T-helper 1 cell treated with Interleukin-12 subunit alpha and Interleukin-12 subunit beta and Interleukin-4 antibody, amounts not matched to agents 30 μg/mL and 1 μg/mL, for 36 hours (primary cell): ENCODE measurements around the gene NDUFA12.

ENCODE experiments used
- H3K27ac Mint-ChIP-seq: one replicate; pipeline ENCODE4 v1.8.0; 2021; ENCODE audit warnings: mild to moderate bottlenecking, mixed read lengths
- H3K27me3 Mint-ChIP-seq: one replicate; pipeline ENCODE4 v1.8.0; 2021; ENCODE audit warnings: low read depth, mixed read lengths
- H3K36me3 Mint-ChIP-seq: one replicate; pipeline ENCODE4 v1.8.0; 2021; ENCODE audit warnings: low read depth, mixed read lengths
- H3K4me1 Mint-ChIP-seq: one replicate; pipeline ENCODE4 v1.8.0; 2021; ENCODE audit warnings: low read depth, mixed read lengths
- H3K4me3 Mint-ChIP-seq: one replicate; pipeline ENCODE4 v1.8.0; 2021; ENCODE audit warnings: mild to moderate bottlenecking, moderate library complexity, mixed read lengths
- H3K9me3 Mint-ChIP-seq: one replicate; pipeline ENCODE4 v1.8.0; 2021; ENCODE audit warnings: mixed read lengths

Gene NDUFA12

GRCh38 chr12:94969424-94969823 is 34.1 kb downstream of the NDUFA12 start:
- no peaks in the 10 kb centered on the region for H3K9me3 Mint-ChIP-seq
- H3K4me3 Mint-ChIP-seq: no peak overlapping the region
- H3K36me3 Mint-ChIP-seq: peaks cover 18% of the 10 kb centered on the region
- H3K4me1 Mint-ChIP-seq: peaks cover 5% of the 10 kb centered on the region
- H3K27me3 Mint-ChIP-seq: no peaks in the 10 kb centered on the region
- H3K27ac Mint-ChIP-seq: no peak overlapping the region

GRCh38 chr12:94965982-94966630 is 37.4 kb downstream of the NDUFA12 start:
- H3K36me3 Mint-ChIP-seq: peaks cover 3% of the 10 kb centered on the region
- H3K4me3 Mint-ChIP-seq: no peak overlapping the region
- no peak overlapping the region for H3K27ac Mint-ChIP-seq
- H3K27me3 Mint-ChIP-seq: no peaks in the 10 kb centered on the region
- H3K4me1 Mint-ChIP-seq: no peaks in the 10 kb centered on the region
- no peaks in the 10 kb centered on the region for H3K9me3 Mint-ChIP-seq

- Mint-ChIP-seq H3K4me3 (no peak overlapping the region), H3K27ac (no peak overlapping the region), H3K9me3 (no peaks in the 10 kb centered on the region), H3K36me3 (no peaks in the 10 kb centered on the region), H3K4me1 (no peaks in the 10 kb centered on the region), H3K27me3 (no peaks in the 10 kb centered on the region)
Observed at GRCh38 chr12:94963649-94964048, 39.8 kb downstream of the NDUFA12 start.

GRCh38 chr12:94962670-94963069 is 40.8 kb downstream of the NDUFA12 start:
- Mint-ChIP-seq H3K4me3 (no peak overlapping the region), H3K9me3 (no peaks in the 10 kb centered on the region), H3K27ac (no peak overlapping the region), H3K4me1 (no peaks in the 10 kb centered on the region), H3K36me3 (no peaks in the 10 kb centered on the region), H3K27me3 (no peaks in the 10 kb centered on the region)

GRCh38 chr12:94961911-94962310 is 41.6 kb downstream of the NDUFA12 start:
- Mint-ChIP-seq H3K36me3 (no peaks in the 10 kb centered on the region), H3K9me3 (no peaks in the 10 kb centered on the region), H3K4me3 (no peak overlapping the region), H3K27ac (no peak overlapping the region), H3K27me3 (peaks cover 2% of the 10 kb centered on the region), H3K4me1 (no peaks in the 10 kb centered on the region)

- no peaks in the 10 kb centered on the region for H3K9me3 Mint-ChIP-seq
- no peak overlapping the region for H3K4me3 Mint-ChIP-seq
- H3K36me3 Mint-ChIP-seq: no peaks in the 10 kb centered on the region
- H3K27ac Mint-ChIP-seq: no peak overlapping the region
- H3K27me3 Mint-ChIP-seq: peaks cover 8% of the 10 kb centered on the region
- H3K4me1 Mint-ChIP-seq: no peaks in the 10 kb centered on the region
Observed at GRCh38 chr12:94961256-94961824, 42.2 kb downstream of the NDUFA12 start.

- Mint-ChIP-seq H3K27me3 (peaks cover 18% of the 10 kb centered on the region), H3K36me3 (no peaks in the 10 kb centered on the region), H3K9me3 (no peaks in the 10 kb centered on the region), H3K4me1 (peaks cover 1% of the 10 kb centered on the region), H3K27ac (no peak overlapping the region), H3K4me3 (no peak overlapping the region)
Observed at GRCh38 chr12:94957006-94957405, 46.5 kb downstream of the NDUFA12 start.

- Mint-ChIP-seq H3K36me3 (no peaks in the 10 kb centered on the region), H3K27me3 (peaks cover 21% of the 10 kb centered on the region), H3K27ac (no peak overlapping the region), H3K4me1 (peaks cover 2% of the 10 kb centered on the region), H3K9me3 (no peaks in the 10 kb centered on the region), H3K4me3 (no peak overlapping the region)
Observed at GRCh38 chr12:94954948-94955592, 48.4 kb downstream of the NDUFA12 start.

GRCh38 chr12:94954029-94954685 is 49.3 kb downstream of the NDUFA12 start:
- Mint-ChIP-seq H3K9me3 (no peaks in the 10 kb centered on the region), H3K4me1 (peaks cover 2% of the 10 kb centered on the region), H3K36me3 (no peaks in the 10 kb centered on the region), H3K27me3 (peaks cover 21% of the 10 kb centered on the region), H3K27ac (no peak overlapping the region), H3K4me3 (no peak overlapping the region)

- no peak overlapping the region for H3K4me3 Mint-ChIP-seq
- no peak overlapping the region for H3K27ac Mint-ChIP-seq
- H3K27me3 Mint-ChIP-seq: peaks cover 21% of the 10 kb centered on the region
- H3K4me1 Mint-ChIP-seq: peaks cover 2% of the 10 kb centered on the region
- no peaks in the 10 kb centered on the region for H3K9me3 Mint-ChIP-seq
- no peaks in the 10 kb centered on the region for H3K36me3 Mint-ChIP-seq
Observed at GRCh38 chr12:94952325-94952724, 51.2 kb downstream of the NDUFA12 start.

GRCh38 chr12:94951071-94951934 is 52.2 kb downstream of the NDUFA12 start:
- no peaks in the 10 kb centered on the region for H3K36me3 Mint-ChIP-seq
- H3K27me3 Mint-ChIP-seq: peaks cover 16% of the 10 kb centered on the region
- no peak overlapping the region for H3K4me3 Mint-ChIP-seq
- H3K27ac Mint-ChIP-seq: no peak overlapping the region
- no peaks in the 10 kb centered on the region for H3K9me3 Mint-ChIP-seq
- H3K4me1 Mint-ChIP-seq: peaks cover 2% of the 10 kb centered on the region

- H3K36me3 Mint-ChIP-seq: peaks cover 8% of the 10 kb centered on the region
- peaks cover 13% of the 10 kb centered on the region for H3K9me3 Mint-ChIP-seq
- H3K4me1 Mint-ChIP-seq: peaks cover 12% of the 10 kb centered on the region
- no peak overlapping the region for H3K4me3 Mint-ChIP-seq
- peaks cover 6% of the 10 kb centered on the region for H3K27me3 Mint-ChIP-seq
- no peak overlapping the region for H3K27ac Mint-ChIP-seq
Observed at GRCh38 chr12:94948232-94948810, 55.2 kb downstream of the NDUFA12 start.

GRCh38 chr12:94942663-94943062 is 60.8 kb downstream of the NDUFA12 start:
- peaks cover 3% of the 10 kb centered on the region for H3K27me3 Mint-ChIP-seq
- peaks cover 20% of the 10 kb centered on the region for H3K9me3 Mint-ChIP-seq
- peaks cover 8% of the 10 kb centered on the region for H3K36me3 Mint-ChIP-seq
- H3K4me1 Mint-ChIP-seq: peaks cover 39% of the 10 kb centered on the region
- peak overlapping the region; percentile 63 for H3K27ac Mint-ChIP-seq
- H3K4me3 Mint-ChIP-seq: peak overlapping the region; percentile 16

- H3K9me3 Mint-ChIP-seq: peaks cover 20% of the 10 kb centered on the region
- peaks cover 39% of the 10 kb centered on the region for H3K4me1 Mint-ChIP-seq
- H3K27me3 Mint-ChIP-seq: no peaks in the 10 kb centered on the region
- H3K36me3 Mint-ChIP-seq: peaks cover 8% of the 10 kb centered on the region
- H3K27ac Mint-ChIP-seq: peak overlapping the region; percentile 73
- H3K4me3 Mint-ChIP-seq: no peak overlapping the region
Observed at GRCh38 chr12:94941440-94941862, 62.0 kb downstream of the NDUFA12 start.
